Suppressor macrophage treated with lipopolysaccharide for 4 hours (primary cell): ENCODE data around the gene PARVA.

ENCODE experiments used
- DNase-seq: peaks from one replicate; pipeline ENCODE4 v3.0.0-alpha.2; 2020

The PARVA gene

GRCh38 chr11:12535321-12535720 is 157.9 kb downstream of the PARVA start:
- DNase-seq: no peak

- no peak for DNase-seq
Measured at GRCh38 chr11:12536566-12536965, 159.2 kb downstream of the PARVA start.

- DNase-seq: no peak
Measured at GRCh38 chr11:12537778-12538401, 160.5 kb downstream of the PARVA start.

- no peak for DNase-seq
Measured at GRCh38 chr11:12538889-12539421, 161.6 kb downstream of the PARVA start.

- no peak for DNase-seq
Measured at GRCh38 chr11:12539572-12539971, 162.2 kb downstream of the PARVA start.

GRCh38 chr11:12540075-12540680 is 162.8 kb downstream of the PARVA start:
- DNase-seq: no peak

GRCh38 chr11:12540913-12541582 is 163.7 kb downstream of the PARVA start:
- no peak for DNase-seq

GRCh38 chr11:12541583-12542151 is 164.3 kb downstream of the PARVA start:
- DNase-seq: no peak

GRCh38 chr11:12542186-12542935 is 165.0 kb downstream of the PARVA start:
- DNase-seq: no peak

- no peak for DNase-seq
Measured at GRCh38 chr11:12543596-12544415, 166.4 kb downstream of the PARVA start.

GRCh38 chr11:12544986-12545775 is 167.8 kb downstream of the PARVA start:
- DNase-seq: no peak

GRCh38 chr11:12546122-12546521 is 168.8 kb downstream of the PARVA start:
- DNase-seq: no peak

GRCh38 chr11:12546660-12547059 is 169.3 kb downstream of the PARVA start:
- no peak for DNase-seq

- no peak for DNase-seq
Measured at GRCh38 chr11:12547953-12548650, 170.7 kb downstream of the PARVA start.

GRCh38 chr11:12552692-12553091 is 175.3 kb downstream of the PARVA start:
- no peak for DNase-seq

GRCh38 chr11:12554122-12554521 is 176.8 kb downstream of the PARVA start:
- no peak for DNase-seq

GRCh38 chr11:12556155-12556554 is 178.8 kb downstream of the PARVA start:
- no peak for DNase-seq

- no peak for DNase-seq
Measured at GRCh38 chr11:12556788-12557384, 179.5 kb downstream of the PARVA start.

GRCh38 chr11:12559011-12559410 is 181.6 kb downstream of the PARVA start:
- DNase-seq: no peak

- no peak for DNase-seq
Measured at GRCh38 chr11:12560362-12560761, 183.0 kb downstream of the PARVA start.
